IPS-NIHi7 (cell line): ENCODE data around the gene MRTFB.

Experiments
- DNase-seq: peaks from one replicate; pipeline ENCODE4 v3.0.0; 2012; ENCODE audit warnings: mixed read lengths; ENCODE audit errors: extremely low spot score

The MRTFB gene

DNA sequence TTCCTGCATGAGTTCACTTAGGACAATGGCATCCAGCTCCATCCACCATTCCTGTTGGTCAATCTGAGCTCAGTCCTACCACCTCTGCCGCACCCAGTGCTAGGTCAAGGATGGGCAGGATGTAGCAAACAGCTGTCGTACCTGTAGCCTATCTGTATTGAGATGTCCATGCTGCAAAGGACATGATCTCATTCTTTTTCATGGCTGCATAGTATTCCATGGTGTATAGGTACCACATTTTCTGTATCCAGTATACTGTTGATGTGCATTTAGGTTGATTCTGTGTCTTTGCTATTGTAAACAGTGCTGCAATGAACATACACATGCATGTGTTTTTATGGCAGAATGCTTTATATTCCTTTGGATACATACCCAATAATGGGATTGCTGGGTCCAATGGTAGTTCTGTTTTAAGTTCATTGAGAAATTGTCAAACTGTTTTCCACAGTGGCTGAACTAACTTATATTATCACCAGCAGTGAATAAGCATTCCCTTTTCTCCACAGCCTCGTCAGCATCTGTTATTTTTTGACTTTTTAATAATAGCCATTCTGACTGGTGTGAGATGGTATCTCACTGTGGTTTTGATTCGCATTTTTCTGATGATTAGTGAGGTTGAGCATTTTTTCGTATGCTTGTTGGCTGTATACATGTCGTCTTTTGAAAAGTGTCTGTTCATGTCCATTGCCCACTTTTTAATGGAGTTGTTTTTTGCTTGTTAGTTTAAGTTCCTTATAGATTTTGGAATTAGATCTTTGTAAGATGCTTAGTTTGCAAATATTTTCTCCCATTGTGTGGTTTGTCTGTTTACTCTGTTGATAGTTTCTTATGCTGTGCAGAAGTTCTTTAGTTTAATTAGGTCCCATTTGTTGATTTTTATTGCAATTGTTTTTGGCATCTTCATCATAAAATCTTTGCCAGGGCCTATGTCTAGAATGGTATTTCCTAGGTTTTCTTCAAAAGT, 7.2 kb upstream of the MRTFB start:
- DNase-seq = no peak

DNA sequence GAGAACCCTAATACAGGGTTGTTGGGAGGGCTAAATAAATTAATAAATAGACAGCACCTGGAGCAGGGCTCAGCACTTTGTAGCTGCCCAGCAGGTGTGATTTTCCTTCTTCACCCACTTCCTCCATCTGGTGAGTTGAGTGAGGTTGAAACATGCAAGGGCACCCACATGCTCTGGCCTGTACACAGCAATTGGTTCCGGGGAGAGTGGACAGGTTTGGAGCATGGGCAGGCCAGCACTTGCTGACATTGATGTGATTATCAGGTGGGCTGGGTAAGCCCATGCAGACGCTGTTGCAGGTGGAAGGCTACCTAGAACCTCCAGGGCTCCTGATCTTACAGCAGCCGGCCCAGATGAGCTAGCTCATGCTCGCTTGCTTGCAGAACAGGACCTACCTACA, 1.3 kb upstream of the MRTFB start:
- DNase-seq = no peak

DNA sequence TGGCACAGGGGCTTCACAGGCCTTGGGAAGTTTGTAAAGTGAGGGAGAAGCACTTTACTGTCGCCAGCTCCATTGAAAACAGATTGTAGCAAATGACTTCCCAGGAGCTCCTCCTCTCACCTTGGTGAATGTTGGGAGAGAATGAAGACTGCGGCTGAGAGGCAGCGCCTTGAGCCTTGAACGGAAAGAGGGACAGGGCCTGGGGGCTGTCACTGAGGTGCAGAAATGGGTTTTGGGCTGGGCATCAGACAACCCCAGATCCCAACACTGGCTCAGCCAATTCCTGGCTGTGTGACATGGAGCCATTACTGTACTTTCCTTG, 603 bp upstream of the MRTFB start:
- no peak for DNase-seq

DNA sequence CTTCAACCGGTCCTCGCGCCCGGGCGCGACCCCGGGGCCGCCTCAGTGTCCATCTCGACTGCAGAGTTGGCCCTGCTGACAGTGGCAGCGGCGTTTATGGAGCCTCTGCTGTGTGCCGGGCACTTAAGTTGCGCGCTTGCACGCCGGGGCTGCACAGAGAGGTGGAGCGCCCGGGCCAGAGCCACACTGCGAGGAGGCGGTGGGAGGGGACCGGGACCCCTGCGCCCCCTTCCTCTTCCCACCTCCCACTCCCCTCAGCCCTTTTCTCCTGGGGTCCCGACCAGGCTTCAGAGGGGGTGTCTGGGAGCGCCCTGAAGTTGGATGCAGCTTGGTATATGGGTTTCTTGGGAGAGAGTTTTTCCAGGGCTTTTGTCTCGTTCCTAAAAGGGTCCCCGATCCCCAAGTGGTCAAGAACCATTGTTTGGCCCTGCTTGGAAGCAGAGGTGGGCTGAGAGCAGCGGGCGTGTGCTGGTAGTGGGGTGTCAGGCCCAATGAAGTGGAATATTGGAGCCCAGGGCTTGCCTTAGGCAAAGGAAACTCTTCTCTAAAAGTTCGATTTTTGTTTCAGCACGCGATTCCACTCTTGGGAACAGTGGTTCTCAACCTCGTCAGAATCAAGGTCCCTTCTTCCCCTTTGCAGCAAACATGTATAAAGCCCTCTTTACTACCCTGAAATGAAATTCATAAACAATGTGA, 605 bp downstream of the MRTFB start:
- peak; percentile 56 for DNase-seq

DNA sequence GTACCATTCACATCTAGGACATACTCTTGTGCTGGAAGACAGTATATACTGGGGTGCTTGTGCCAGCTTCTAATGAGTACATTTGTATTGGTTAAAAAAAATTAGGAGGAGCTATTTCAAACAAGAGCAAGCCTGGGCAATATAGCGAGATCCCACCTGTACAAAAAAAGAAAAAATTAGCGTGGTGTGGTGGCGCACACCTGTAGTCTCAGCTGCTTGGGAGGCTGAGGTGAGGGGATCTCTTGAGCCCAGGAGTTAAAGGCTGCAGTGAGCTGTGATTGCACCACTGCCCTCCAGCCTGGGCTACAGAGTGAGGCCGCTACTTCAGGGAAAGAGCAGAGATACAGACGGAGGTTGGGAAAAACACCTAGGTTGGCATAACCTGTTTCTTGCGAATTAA, 1.2 kb downstream of the MRTFB start:
- no peak for DNase-seq

DNA sequence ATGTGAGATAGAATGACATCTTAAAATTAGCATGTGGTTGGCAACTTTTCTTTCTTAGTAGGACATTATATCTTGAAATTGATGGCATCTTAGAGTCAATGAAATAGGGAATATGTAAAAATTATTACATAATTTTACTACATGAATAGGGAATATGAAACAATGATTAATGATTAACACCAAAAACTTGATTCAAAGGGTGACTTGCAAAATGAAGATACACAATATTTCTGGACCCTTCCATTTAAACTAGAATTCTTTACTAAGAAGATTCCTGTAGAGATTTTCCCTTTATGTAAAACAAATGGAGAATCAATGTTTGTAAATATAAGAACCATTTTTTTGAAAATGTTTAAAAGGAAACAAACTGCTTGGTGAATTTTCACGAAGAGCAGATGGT, 3.4 kb downstream of the MRTFB start:
- DNase-seq = no peak

DNA sequence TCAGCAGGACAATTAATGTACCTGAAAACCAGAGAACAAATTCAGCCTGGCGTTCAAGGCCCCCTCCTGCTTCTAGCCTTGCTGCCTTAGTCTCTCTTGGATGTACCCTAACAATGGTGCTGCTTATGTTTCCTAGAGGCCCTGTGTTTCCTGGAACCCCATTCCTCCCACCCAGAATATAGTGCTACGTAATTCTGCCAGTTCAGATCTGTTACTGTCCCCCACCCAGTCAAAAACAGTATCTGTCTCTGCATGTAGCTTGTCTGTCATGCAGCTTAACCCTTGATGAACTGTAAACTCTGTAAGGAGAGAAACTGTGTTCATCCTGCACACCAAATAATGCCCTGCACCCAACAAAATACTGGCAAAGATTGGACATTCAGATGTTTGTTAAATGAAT, 6.8 kb downstream of the MRTFB start:
- DNase-seq = no peak

DNA sequence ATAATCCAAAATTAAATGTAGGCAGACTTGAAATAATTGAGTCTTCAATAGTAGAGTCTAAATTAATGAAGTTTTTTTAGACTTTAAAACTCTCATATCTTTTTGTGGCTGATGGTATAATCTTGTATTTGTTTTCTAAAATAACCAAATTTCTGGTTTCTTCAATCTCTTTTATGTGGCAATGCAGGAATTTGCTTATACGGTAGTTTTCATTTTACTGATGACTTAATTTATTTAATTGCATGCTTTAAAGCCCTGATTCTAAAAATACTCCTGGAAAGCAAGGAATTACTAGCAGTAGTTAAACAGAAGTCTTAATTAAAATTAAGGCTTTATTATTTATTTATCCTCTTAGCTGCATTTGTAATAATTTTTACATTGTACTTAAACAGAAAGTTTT, 15.4 kb downstream of the MRTFB start:
- DNase-seq = no peak

DNA sequence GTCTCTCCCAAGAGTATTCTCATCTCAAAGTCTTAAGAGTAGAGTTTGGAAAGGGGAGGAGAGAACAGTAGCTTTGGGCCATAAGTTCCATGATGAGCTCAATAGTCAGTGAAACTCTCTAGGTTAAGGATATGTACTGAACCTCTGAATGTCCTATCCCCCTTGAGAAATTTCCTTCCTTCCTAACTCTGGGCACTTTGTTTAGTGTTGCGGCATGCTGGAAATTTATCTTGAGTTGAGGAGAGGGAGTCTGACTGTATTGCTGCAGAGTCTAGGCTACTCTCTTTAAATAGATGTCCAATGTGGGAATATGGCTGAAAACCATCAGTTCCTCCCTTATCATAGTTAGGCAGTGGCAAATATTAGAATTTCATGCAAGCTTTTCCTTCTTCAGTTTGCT, 16.1 kb downstream of the MRTFB start:
- no peak for DNase-seq

DNA sequence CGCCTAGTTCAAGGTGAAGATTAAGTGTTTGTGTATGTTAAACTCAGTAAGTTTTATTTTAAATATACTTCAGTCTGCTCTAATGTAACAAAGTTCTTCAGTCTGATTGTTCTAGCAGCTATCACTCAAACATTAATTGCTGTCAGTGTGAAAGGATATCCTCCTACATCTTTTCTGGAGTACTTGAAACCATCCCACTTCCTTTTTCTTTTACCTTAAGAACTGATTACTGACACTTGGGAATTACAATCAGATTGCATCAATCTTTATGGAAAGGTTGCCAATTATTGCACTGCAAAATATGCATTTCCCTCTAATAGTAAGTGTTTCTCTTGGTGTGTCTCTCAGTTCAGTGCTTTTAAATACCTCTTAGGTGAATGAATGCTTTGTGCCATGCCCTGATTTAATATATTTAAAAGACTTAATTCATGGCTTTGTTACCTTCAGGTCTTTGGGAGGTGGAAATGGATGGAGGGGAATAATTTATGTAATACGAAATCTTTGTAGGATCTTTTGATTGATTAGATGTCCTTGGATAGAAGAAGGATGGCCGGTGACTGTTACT, 16.6 kb downstream of the MRTFB start:
- DNase-seq = no peak

DNA sequence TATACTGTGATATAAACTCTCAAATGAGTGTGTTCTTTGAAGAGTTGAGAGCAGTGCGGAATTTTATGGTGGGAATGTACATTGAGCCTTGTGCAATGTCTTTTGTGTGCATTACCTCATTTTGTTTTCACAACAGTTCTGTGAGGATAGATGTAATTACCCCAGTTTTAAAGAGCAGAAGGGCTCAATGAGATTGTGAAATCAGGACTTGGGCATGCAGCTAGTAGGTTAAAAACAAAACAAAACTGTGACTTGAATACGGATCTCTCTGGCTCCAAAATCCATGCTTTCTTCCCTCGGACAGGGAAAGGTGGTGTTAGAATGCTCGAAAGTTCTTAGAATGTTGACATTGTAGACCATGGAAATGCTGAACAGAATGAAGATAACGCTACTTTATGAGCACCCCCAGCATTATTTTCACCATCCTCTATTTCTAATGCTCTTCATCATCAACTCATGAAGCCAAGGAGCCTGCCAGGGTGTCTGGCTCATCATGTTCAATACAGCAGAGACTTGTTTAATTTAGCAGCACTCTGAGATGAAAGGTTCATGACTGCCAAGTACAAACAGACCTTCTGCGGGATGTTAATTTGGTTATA, 17.1 kb downstream of the MRTFB start:
- no peak for DNase-seq

DNA sequence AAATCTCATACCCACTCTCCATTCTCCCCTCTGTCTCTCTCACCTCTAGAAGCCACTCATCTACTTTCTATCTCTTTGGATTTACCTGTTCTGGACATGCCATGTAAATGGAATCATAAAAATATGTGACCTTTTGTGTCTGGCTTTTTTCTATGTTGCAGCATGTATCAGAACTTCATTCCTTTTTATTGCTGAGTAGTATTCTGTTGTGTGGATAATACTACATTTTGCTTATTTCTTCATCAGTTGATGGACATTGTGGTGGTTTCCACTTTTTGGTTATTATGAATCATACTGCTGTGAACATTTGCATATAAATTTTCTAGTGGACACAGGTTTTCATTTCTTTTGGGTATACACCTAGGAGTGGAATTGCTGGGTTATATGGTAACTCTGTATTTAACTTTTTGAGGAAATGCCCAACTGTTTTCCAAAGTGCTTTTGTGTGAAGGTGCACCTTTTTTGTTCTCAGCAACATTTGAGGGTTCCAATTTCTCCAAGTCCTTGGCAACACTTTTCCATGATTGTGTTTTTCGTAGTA, 18.2 kb downstream of the MRTFB start:
- DNase-seq = no peak

DNA sequence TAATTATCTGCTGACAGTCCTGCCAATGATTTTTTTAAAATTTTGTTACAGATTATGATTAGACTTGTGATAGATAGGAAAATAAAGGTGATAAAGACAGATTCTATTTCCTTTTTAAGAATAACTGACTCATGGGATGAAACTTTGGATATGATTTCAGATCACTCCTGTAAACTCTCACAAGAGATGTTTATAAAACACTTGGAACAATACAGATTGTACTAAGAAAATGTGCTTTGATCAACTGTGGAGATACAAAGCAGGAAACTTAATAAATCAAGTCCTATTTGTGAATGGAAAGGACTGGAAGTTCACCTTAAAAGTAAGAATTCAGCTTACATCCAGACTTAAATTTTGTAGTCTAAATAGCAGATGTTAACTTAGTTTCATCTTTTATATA, 21.4 kb downstream of the MRTFB start:
- DNase-seq = no peak

DNA sequence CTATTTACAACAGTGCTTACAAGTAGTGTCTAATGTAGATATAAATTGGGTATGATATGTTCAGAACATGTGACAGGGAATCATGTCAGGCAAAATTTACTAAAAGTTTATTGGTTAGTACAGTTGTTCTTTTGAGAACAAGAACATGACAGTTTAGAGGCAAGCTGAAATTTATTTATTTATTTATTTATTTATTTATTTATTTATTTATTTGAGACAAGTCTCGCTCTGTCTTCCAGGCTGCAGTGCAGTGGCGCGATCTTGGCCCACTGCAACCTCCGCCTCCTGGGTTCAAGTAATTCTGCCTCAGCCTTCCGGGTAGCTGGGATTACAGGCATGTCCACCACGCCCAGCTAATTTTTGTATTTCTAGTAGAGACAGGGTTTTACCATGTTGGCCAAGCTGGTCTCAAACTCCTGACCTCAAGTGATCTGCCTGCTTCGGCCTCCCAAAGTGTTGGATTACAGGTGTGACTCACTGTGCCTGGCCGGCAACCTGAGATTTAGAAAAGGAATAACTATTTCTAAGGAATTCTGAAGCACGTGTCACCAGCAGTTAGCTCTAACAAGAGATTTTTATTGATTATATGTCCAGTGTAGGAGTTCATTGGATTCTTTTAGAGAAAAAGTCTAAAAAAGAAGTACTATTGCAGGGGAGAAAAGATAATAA, 24.9 kb downstream of the MRTFB start:
- DNase-seq = no peak

DNA sequence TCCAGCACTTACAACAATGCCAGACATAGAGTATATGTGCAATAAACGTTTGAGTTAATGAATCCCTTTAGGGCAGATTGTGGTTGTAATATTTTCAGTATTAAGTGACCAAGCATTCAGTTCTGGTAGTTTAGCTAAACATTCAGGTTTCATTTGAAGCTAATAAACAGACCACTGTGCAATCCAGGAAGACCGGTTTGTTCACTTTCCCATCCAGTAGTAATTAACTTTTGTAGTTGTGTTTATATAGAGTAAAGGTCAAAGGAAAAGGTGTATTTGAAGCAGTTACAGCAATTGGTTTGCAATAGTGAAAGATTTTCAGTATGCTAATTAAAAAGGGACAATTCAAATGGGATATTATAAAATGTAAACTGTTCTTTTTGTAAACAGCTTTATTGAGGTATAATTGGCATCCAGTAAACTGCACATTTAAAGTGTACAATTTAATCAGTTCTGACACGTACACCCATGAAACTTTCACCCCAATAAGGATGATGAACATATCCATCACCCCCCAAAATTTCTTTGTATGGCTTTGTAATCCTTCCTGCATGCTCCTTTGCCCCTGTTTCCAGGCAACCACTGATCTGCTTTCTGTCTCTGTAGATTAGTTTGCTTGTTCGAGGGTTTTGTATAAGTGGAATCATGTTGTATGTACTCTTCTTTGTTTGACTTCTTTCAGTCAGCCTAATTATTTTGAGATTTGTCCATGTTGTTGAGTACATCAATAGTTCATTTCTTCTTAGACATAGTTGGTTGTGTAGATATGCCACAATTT, 26.3 kb downstream of the MRTFB start:
- no peak for DNase-seq

DNA sequence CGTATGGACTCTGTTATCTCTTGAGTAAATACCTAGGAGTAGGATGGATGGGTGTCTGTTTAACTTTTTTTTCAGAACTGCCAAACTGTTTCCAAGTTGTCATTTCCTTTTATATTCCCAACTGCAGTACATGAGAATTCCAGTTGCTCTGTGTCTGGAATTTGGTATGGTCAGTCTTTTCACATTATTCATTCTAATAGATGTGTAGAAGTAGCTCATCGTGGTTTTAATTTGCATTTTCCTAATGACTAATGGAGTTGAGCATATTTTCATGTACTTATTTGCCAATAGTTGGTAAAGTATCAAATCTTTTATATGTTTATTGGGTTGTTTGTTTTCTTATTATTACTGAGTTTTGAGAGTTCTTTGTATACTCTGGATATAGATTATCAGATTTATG, 27.0 kb downstream of the MRTFB start:
- DNase-seq = no peak

DNA sequence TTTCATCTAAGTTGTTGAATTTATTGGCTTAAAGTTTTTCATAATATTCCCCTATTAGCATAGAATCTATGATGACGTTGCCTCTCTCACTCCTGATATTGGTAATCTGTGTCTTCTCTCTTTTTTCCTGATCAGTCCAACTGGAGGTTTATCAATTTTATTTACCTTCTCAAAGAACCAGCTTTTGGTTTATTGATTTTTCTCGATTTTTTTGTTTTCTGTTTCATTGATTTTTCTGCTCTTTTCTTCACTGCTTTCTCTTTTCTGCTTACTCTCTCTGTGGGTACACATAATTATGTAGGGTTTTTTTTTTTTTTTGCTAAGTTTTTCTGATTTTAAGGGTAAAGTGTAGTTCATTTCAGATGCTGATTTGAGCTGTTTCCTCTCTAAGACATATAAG, 29.7 kb downstream of the MRTFB start:
- no peak for DNase-seq

DNA sequence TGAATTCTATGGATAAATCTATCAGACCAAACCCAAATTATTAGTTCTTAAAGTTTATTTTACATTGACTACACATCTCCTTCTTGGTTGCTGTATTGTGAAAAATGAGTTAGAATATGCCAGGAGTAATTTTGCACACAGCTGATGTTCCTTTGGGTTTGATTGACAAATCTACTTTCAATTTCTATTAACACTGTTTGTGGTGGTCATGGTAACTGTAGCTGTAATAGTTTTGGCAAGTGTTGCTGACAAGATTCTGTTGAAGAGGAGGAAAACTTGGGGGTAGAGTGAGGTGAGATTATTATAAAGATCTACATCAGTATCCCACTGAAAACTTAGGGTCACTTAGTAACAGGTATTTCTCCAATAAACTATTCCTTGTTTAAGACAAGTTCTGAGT, 30.3 kb downstream of the MRTFB start:
- DNase-seq = no peak

DNA sequence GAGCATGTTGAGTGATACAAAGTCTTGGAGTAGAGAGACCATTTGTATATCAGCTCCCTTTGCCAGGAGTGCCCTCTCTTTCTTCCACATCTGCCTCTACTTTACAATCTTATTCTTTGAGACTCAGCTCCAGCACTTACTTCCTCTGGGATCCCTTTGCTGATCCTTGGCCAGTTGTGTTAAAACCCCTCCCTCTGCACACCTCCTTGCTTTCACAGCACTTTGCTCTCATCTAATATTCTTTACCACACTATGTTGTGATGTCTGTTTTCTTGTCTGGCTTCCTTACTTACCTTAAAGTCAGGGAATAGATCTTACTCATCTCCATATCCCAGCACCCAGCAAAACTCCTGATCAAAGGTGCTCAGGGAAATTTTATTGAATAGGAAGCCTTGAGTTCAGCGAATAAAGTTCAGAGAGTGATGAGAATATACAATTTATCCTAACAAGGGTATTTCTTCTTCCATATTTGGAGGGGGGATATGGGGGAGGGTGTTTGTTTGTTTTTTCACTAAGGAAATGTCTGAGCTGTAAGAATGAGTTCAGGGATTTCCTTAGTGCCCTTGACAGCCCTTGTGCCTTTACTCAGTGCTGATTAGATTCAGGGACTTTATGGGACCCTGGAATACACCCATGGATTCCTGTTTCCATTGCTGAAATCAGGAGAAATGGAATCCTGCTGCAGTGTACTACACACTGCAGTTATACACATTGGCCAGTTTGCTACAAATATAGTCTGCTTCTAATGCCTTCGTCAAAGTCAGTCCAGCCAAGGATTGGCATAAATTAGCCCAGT, 32.0 kb downstream of the MRTFB start:
- no peak for DNase-seq

DNA sequence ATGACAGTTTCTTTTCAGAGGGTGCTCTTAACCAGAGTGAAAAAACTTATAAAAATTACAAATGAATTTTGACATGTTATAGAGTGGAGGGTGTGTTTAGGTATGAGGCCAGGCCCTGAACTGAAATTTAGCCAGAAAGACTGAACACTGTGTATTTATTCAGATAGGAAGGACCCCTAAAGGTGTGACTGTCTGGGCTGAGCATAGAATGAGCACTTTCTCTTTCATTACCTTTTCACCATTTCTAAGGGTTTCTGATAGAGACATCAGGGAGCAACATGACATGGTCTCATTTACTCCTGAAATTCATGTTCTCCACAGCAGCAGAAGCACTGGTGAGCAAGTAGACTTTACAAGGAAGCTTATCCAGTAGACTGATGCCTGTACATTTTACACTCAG, 32.9 kb downstream of the MRTFB start:
- no peak for DNase-seq
